ENCODE data around the gene DCAF8. TPM values are rescaled to one million over a fixed set of nuclear protein-coding genes. Genes with fewer than 3 reads are reported as not detected.

The DCAF8 gene
- total RNA-seq, 1 donor from 2014 or later, result 87.3 TPM

DNA sequence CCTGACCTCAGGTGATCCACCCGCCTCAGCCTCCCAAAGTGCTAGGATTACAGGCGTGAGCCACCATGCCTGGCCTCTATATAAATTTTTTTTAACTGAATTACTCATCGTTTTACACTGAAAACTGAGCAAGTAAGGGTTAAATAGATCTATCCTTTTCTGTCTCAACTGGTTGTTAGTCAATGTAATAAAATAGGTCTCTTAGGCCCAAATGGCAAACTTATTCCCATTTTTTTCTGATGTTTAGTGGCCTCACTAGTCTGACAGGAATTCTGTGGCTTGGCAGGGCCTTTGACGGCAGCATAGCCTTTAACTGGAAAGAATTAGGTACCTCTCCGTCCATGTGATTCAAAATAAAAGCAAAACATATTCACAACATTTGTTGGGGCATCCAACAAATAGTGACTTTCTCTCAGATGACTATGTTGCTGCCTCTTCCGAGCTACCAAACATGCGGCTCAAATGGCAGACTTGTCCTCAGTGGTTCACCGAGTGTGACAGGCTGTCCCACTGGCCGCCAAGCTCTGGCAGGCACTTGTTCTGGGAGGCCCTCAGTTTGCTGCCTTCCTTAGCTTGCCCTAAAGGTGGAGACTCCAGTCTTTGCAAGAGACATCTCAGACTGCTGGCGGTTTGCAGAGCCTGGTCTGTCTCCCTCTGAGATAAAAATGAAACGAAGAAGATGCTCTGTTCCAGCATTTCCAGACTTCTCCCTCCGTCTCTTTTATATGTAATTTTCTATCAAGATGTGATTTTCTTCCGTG, 93.6 kb downstream of the DCAF8 start:
- DNase-seq, result no peak

DNA sequence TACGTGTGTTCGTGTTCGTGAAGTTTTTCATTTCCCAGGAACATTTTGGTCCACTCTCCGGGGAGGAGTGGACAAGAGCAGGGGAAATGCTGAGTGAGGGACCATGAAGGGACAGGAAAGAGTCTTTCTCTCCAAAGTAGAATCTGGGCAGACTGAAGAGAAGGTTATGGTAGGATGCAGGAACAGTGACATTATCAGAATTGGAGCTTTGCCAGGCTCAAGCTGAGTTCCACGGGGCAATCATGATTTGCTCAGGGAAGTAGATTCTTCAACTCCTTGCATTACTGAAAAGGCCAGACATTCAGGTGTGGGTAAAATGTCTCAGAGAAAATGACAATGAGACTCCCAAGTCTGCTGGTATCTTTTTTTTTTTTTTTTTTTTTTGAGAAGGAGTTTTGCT, 94.3 kb downstream of the DCAF8 start:
- DNase-seq, result no peak

DNA sequence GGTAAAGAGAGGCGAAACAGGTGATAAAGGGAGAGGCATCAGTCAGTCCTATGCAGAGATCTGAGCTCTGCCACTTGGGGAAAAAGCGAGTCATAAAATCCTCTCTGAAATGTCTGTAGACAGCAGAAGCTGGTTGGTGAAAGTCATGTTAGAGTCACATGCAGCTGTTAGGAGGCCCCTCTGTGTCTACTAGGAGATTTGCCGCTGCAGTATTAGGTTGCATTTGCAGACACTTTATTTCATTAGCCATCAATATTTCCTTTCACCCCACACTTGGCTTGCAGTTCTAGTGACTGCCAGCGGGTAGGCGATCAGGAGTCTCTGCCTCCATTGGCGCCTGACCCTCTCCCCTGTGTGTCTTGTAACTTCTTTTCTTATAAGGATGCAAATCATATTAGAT, 94.8 kb downstream of the DCAF8 start:
- no peak for DNase-seq

DNA sequence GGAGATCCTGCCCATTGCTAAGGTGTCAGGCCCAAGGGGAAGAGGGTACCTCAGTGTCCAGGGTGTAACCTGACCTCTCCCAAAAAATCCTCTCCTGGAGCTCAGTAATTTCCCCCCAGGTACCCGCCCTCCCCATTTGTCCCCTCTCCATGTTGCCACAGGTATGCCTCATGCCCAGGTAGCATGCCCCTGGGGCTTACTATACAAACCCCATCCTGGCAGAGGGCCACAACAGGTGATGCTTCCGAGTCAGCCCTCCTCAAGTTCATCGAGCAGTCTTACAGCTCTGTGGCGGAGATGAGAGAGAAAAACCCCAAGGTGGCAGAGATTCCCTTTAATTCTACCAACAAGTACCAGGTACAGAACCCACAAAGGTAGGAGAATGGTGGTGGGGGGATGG, 95.3 kb downstream of the DCAF8 start:
- DNase-seq, result no peak

GRCh38 chr1:160166166-160166868, 96.0 kb downstream of the DCAF8 start:
- no peak for DNase-seq

Other genes with a start within 250 kb of the DCAF8 start
- gene PIGM, start 230.6 kb downstream of the DCAF8 start, total RNA-seq, result 2.6 and 3.5 TPM in 2 replicates
- not detected in 2 replicates for gene KCNJ10, start 192.4 kb downstream of the DCAF8 start, total RNA-seq
- not detected in 2 replicates for gene KCNJ9, start 181.0 kb downstream of the DCAF8 start, total RNA-seq
- gene IGSF8, start 163.9 kb downstream of the DCAF8 start, total RNA-seq, result 13.4 and 16.6 TPM in 2 replicates
- not detected in 2 replicates for gene ATP1A2, start 146.8 kb downstream of the DCAF8 start, total RNA-seq
- not detected in 2 replicates for gene ATP1A4, start 110.9 kb downstream of the DCAF8 start, total RNA-seq
- gene CASQ1, start 72.0 kb downstream of the DCAF8 start, total RNA-seq, result not detected in 2 replicates
- gene PEA15, start 57.2 kb downstream of the DCAF8 start, total RNA-seq, result 65.2 and 121 TPM in 2 replicates
- 33.9 and 35.4 TPM in 2 replicates for gene PEX19, start 22.6 kb upstream of the DCAF8 start, total RNA-seq
- gene COPA, start 80.7 kb upstream of the DCAF8 start, total RNA-seq, result 248 and 276 TPM in 2 replicates
- gene NCSTN, start 80.8 kb upstream of the DCAF8 start, total RNA-seq, result 80.2 and 117 TPM in 2 replicates
- gene NHLH1, start 104.5 kb upstream of the DCAF8 start, total RNA-seq, result under 0.01 and 0.05 TPM in 2 replicates
- gene VANGL2, start 138.0 kb upstream of the DCAF8 start, total RNA-seq, result under 0.01 and 0.05 TPM in 2 replicates

All from dermis blood vessel endothelial cell (primary cell).